Measurements from ENCODE around the gene FRAT2. TPM values are rescaled to one million over a fixed set of nuclear protein-coding genes. Genes with fewer than 3 reads are reported as not detected.

Gene FRAT2, protein sequence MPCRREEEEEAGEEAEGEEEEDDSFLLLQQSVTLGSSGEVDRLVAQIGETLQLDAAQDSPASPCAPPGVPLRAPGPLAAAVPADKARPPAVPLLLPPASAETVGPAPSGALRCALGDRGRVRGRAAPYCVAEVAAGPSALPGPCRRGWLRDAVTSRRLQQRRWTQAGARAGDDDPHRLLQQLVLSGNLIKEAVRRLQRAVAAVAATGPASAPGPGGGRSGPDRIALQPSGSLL
- 10 to 100 TPM in 6 of 8 experiments, 1 to 10 TPM in 2; 6.4 to 14.9 (median 12.7) TPM for total RNA-seq

DNA sequence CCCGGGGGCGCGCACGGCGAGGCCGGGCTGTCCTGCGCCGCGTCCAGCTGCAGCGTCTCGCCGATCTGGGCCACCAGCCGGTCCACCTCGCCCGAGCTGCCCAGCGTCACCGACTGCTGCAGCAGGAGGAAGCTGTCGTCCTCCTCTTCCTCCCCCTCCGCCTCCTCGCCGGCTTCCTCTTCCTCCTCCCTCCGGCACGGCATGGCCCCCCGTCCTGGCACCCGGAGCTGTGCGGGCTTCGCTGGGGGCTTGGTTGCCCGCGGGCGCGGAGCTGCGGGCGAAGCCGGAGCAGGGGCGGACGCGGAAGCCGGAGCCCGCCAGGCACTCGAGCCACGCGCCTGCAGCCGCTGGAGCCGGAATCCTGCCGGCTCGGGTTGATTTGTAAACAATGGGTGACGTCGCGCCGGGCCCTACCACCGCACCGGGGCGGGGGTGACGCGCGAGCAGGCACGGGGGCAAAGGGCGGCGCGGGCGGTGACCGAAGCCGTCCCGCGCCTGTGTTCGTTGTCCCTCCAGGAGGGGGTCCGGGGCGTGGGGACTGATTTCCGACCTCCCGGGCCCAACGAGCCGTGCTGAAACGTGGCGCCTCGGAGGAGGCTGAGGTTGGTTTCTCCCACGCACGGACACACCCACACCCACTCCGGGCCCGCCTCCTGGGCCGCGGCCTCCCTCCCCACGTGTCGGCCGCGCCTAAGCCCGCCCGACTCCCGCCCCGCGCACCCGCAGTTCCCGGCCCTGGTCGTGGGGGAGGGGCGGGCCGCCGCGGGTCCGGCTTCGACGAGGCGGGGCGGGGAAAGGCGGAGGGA, at the start of gene FRAT2:
Gene FRAT2 (minus strand): TSS at position 360 of the 806 bp plus-strand sequence. CDS start 157 bp downstream, at position 203.
- WGBS, 10 experiments, result 0% methylated on average over 10 of the region's 103 CpGs; no CpG with 5 or more reads in 9 of the 10 experiments
- in situ Hi-C loops (cut with MboI; ENCODE audit: low pct_unique_long_range_greater_than_20kb in 2 of 9, low sequenced_read_pairs in 9 of 9, unreplicated experiment in 9 of 9), result no loop called here
- peak within 1 kb of the TSS; percentile 90 to 95 for H3K27ac ChIP-seq
- peak; percentile 72 to 87 (median 82) for ATAC-seq (replicated peaks in 6 of 8)
- peaks cover 21 to 22% of the 10 kb centered on the region in 2 donors for H3K4me1 ChIP-seq (replicated peaks in 1 of 2)
- peak within 1 kb of the TSS; percentile 52 to 97 (median 90) for H3K4me3 ChIP-seq

DNA sequence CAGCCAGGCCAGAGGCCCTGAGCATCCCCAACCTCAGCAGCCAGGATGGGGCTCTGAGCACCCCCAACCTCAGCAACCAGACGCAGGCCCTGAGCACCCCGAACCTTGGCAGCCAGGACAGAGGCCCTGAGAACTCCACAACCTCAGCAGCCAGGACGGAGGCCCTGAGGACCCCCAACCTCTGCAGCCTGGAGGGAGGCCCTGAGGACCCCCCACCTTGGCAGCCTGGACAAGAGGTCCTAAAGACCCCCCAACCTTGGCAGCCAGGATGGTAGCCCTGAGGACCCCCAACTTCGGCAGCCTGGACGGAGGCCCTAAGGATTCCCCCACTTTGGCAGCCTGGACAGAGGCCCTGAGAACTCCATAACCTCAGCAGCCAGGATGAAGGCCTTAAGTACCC, 49.6 kb upstream of the FRAT2 start:
- in situ Hi-C loops (cut with MboI; ENCODE audit: low pct_unique_long_range_greater_than_20kb in 2 of 9, low sequenced_read_pairs in 9 of 9, unreplicated experiment in 9 of 9), result no loop called here
- ATAC-seq (replicated peaks in 6 of 8), result no peak
- 100% methylated on average over 1 of the region's 5 CpGs; no CpG with 5 or more reads in 9 of the 10 experiments for WGBS, 10 experiments
- no peaks in the 10 kb centered on the region for H3K4me1 ChIP-seq (replicated peaks in 1 of 2)
- no peak overlapping the region for H3K27ac ChIP-seq
- H3K4me3 ChIP-seq, result no peak overlapping the region

DNA sequence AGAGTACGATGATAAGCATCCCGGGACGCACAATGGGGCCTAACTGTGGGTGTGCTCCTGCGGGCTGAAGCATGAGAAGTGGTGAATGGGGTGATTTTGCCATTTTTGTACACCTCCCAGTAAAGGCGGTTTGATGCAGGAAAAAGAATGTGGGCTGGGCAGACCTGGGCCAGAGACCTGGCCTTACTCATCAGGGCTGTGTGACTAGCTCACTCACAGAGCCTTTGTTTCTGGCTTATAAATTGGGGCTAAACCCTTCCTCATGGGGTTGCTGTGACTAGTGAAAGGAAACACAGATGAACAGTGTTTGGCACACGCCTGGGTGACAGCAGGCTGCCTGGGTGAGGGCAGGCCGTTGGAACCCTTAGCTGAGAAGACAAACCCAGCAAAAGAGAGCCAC, 48.6 kb upstream of the FRAT2 start:
- 78 to 100% (median 91%) methylated on average over 1 to 7 of the region's 7 CpGs; no CpG with 5 or more reads in 5 of the 10 experiments for WGBS, 10 experiments
- H3K4me3 ChIP-seq, result no peak overlapping the region
- ATAC-seq (replicated peaks in 6 of 8), result no peak
- H3K27ac ChIP-seq, result no peak overlapping the region
- in situ Hi-C loops (cut with MboI; ENCODE audit: low pct_unique_long_range_greater_than_20kb in 2 of 9, low sequenced_read_pairs in 9 of 9, unreplicated experiment in 9 of 9), result no loop called here
- no peaks in the 10 kb centered on the region for H3K4me1 ChIP-seq (replicated peaks in 1 of 2)

DNA sequence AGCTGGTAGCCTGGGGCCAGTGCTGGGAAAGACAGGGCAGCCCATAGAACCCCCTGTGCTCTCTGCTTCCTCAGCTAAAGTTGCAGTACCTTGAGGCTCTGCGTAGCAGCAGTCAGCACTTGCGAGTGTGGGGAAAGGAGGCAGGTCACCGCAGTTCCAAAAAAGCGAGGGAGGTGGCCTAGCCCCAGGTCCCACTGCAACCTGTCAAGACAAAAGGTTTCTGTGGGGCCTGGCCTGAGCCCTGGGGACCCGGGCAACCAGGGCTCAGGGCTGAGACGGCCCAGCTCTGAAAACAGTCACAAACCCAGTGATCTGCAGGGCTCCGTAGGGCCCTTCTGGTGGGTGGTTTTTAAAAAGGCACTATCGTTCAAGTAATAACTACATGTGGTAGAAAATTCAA, 47.1 kb upstream of the FRAT2 start:
- Histone ChIP-seq H3K27ac (no peak overlapping the region), H3K4me3 (no peak overlapping the region), H3K4me1 (replicated peaks in 1 of 2) (no peaks in the 10 kb centered on the region)
- WGBS, 10 experiments, result 84 to 97% (median 94%) methylated on average over 4 to 6 of the region's 8 CpGs; no CpG with 5 or more reads in 6 of the 10 experiments
- in situ Hi-C loops (cut with MboI; ENCODE audit: low pct_unique_long_range_greater_than_20kb in 2 of 9, low sequenced_read_pairs in 9 of 9, unreplicated experiment in 9 of 9), result no loop called here
- no peak for ATAC-seq (replicated peaks in 6 of 8)

DNA sequence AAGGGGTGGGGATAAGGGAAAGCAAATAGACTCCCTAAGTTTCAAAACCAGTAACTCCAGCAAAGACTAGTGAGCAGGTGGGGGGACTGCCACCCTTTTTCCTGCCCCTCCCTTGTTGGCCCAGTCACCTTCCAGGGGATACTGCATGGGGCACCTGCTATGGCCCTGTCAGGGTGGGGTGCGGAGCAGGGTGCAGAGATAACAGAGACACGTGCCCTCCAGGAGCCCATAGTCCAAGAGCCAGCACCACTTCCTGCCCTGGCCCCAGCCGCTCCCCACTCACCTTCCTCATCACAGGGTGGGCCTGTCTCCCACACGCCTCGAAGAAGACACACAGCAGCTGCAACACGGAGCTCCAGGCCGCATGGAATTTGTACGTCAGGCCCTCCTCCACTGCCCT, 46.0 kb upstream of the FRAT2 start:
- Histone ChIP-seq H3K4me3 (no peak overlapping the region), H3K4me1 (replicated peaks in 1 of 2) (no peaks in the 10 kb centered on the region), H3K27ac (no peak overlapping the region)
- peak in 1 of 8 experiments; percentile 6 for ATAC-seq (replicated peaks in 6 of 8)
- 100% methylated on average over 2 of the region's 8 CpGs; no CpG with 5 or more reads in 9 of the 10 experiments for WGBS, 10 experiments
- in situ Hi-C loops (cut with MboI; ENCODE audit: low pct_unique_long_range_greater_than_20kb in 2 of 9, low sequenced_read_pairs in 9 of 9, unreplicated experiment in 9 of 9), result no loop called here

DNA sequence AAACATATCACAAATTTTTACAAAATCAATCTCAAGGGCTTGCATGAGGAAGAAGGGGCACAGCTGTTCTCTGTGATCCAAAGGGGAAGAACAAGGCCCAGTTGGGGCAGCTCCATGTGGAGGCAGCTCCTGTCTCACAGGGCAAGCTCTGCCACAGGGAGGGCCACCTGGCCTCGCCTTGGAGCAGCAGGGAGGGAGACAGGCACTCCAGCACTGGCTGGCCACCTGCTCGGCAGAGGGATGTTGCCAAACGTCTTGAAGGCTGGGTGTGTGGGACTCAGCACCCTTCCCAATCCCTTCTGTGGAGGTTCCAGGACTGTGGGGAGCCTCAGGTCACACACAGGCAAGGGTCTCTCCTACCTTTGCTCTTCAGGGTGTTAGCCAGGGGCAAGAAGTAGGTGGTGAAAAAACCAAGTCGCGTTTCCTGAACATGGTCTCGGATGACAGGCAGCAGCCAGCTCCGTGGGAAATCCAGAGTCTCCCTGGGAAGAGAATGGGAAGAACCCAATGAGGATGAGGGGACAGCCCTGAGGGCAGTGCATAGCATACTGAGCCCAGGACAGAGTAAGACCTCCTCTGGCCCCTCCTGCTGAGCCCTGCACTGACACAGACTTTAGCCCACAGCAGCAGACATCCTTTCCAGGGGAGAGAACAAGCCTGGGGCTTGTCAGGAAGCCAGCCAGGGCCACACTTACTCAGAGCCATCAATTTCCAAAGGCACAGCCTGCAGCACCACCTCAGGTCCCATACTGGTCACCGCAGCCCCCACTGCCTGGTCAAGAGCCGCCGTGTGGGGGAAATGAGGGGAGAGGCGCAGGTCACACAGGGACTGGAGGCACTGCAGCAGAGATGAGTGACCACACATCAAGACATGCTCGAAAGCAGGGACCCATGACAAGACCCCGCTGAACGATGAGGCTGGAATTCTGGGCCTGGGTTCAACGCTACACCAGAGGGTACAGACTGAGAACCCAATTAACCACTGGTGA, 44.7 kb upstream of the FRAT2 start:
- no peak for ATAC-seq (replicated peaks in 6 of 8)
- H3K27ac ChIP-seq, result no peak overlapping the region

DNA sequence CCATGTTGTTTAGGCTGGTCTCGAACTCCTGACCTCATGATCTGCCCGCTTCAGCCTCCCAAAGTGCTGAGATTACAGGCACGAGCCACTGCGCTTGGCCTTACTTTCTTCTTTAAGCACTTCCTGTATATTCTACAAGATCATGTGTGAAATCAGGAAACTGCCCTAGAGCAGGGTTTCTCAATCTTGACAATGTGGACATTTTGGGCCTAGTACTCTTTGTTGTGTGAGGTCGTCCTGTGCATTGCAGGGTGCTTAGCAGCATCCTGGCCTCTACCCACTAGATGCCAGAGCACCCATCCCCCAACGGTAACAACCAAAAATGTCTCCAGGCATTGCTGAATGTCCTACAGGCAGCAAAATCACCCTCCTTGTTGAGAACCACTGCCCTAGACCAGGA, 41.9 kb upstream of the FRAT2 start:
- 67 to 100% (median 88%) methylated on average over 1 to 3 of the region's 6 CpGs; no CpG with 5 or more reads in 4 of the 10 experiments for WGBS, 10 experiments
- Histone ChIP-seq H3K4me1 (replicated peaks in 1 of 2) (peaks cover 0 to 2% of the 10 kb centered on the region in 2 donors), H3K4me3 (no peak overlapping the region), H3K27ac (no peak overlapping the region)
- in situ Hi-C loops (cut with MboI; ENCODE audit: low pct_unique_long_range_greater_than_20kb in 2 of 9, low sequenced_read_pairs in 9 of 9, unreplicated experiment in 9 of 9), result no loop called here
- ATAC-seq (replicated peaks in 6 of 8), result no peak

More for the DNA sequence above, 44.7 kb upstream of the FRAT2 start:
- in situ Hi-C loops (cut with MboI; ENCODE audit: low pct_unique_long_range_greater_than_20kb in 2 of 9, low sequenced_read_pairs in 9 of 9, unreplicated experiment in 9 of 9), result no loop called here
- Histone ChIP-seq H3K4me3 (no peak overlapping the region), H3K4me1 (replicated peaks in 1 of 2) (no peaks in the 10 kb centered on the region)
- WGBS, 10 experiments, result 58 to 90% (median 81%) methylated on average over 2 to 10 of the region's 15 CpGs; no CpG with 5 or more reads in 3 of the 10 experiments

DNA sequence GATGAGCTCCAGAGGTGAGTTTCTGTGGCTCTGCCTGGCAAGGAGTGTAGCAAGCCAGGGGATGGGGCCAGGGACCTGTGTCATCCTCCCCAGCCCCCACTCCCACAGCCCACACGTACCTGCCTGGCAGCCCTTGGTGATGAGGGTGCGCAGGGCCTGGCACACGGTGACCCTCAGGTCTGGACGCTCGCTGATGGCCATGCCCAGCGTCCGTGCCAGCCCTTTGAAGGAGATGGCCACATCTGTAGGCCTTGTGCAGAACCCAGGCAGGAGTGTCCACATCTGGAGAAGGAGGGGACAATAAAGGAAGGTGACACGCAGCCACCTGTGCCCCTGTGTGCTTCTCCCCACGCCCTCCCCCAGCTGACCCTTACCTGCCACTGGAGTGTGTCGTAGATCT, 38.9 kb upstream of the FRAT2 start:
- in situ Hi-C loops (cut with MboI; ENCODE audit: low pct_unique_long_range_greater_than_20kb in 2 of 9, low sequenced_read_pairs in 9 of 9, unreplicated experiment in 9 of 9), result no loop called here
- WGBS, 10 experiments, result 92 to 100% (median 100%) methylated on average over 1 to 8 of the region's 10 CpGs; no CpG with 5 or more reads in 7 of the 10 experiments
- no peak for ATAC-seq (replicated peaks in 6 of 8)
- H3K4me1 ChIP-seq (replicated peaks in 1 of 2), result peaks cover 0 to 3% of the 10 kb centered on the region in 2 donors
- no peak overlapping the region for H3K4me3 ChIP-seq
- H3K27ac ChIP-seq, result no peak overlapping the region

DNA sequence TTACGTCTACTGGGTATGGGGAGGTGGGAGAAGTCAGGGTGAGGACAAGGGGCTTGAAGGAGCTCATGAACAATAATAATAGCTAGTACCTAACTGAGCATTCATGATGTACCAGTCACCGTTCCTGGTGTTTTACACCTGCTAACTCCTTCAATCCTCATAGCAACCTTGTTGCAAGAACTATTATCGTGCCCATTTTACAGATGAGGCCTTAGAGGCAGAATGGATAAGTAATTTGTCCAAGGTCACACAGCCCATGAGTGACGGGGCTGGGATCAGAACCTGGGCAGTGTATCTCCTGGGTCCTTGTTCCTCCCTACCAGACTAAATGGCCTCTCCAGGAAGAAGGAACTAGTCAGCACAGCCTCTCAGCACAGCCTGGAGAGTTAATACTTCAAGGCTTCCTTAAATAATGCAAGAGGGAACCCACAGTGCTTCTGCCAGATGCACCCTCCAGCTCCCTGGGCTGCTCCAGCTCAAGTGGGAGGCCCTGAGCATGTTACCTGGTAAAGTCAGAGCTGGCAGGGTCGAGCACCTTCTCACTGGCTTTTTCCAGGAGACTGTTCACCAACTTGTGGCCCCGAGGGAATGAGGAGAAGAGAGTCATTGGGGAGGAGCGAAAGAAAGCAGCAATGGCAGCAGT, 37.8 kb upstream of the FRAT2 start:
- H3K4me3 ChIP-seq, result no peak overlapping the region
- H3K4me1 ChIP-seq (replicated peaks in 1 of 2), result peaks cover 0 to 3% of the 10 kb centered on the region in 2 donors
- ATAC-seq (replicated peaks in 6 of 8), result no peak
- 80 to 100% (median 100%) methylated on average over 1 to 3 of the region's 7 CpGs; no CpG with 5 or more reads in 4 of the 10 experiments for WGBS, 10 experiments
- in situ Hi-C loops (cut with MboI; ENCODE audit: low pct_unique_long_range_greater_than_20kb in 2 of 9, low sequenced_read_pairs in 9 of 9, unreplicated experiment in 9 of 9), result no loop called here
- peak overlapping the region; percentile 69 to 83 for H3K27ac ChIP-seq

DNA sequence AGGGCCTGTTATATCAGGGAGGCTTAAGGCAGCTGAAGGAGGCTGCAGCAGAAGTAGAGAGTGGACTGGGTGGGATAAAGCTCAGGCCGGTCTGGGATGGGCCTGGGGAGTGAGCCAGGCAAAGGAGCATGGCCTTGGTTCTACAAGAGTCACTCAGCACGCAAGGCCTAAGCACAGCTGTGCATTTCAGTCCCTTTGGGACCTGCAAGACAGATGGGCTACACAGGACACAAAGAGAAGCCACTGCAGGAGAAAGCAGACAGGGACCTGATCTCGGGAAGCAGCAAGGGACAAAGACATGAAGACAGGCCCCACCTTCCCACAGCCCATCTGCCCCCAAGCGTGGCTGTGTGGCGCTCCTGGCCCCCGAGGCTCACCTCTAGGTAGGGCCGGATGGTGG, 37.2 kb upstream of the FRAT2 start:
- ATAC-seq (replicated peaks in 6 of 8), result peak in 1 of 8 experiments; percentile 27
- in situ Hi-C loops (cut with MboI; ENCODE audit: low pct_unique_long_range_greater_than_20kb in 2 of 9, low sequenced_read_pairs in 9 of 9, unreplicated experiment in 9 of 9), result no loop called here
- 67 to 100% (median 86%) methylated on average over 1 to 3 of the region's 7 CpGs; no CpG with 5 or more reads in 5 of the 10 experiments for WGBS, 10 experiments
- Histone ChIP-seq H3K27ac (peak overlapping the region; percentile 69 to 83), H3K4me1 (replicated peaks in 1 of 2) (peaks cover 0 to 3% of the 10 kb centered on the region in 2 donors), H3K4me3 (no peak overlapping the region)

DNA sequence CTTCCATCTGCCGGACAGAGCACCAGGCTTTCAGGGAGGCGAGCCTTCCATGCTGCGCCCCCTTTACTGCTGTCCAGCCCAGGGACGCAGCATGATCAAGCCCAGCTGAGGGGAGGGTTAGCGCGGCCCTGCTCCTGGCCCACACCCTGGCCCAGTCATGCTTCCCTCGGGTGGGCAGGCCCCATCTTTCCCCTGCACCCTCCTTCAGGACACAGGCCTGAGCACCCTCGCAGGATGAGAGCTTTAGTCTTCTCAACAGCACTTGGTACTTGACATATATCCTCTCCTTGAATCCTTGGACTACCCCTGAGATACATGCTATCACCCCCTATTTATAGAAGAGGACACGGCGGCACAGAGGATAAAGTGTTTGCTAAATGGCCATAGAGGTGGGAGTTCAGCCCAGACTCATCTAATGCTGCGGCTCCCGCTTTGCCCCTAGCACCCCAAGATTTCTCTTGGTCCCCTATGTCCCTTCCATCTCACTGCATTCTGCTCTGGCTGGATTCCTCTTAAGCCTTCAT, 32.7 kb upstream of the FRAT2 start:
- Histone ChIP-seq H3K4me1 (replicated peaks in 1 of 2) (peaks cover 0 to 3% of the 10 kb centered on the region in 2 donors), H3K4me3 (no peak overlapping the region), H3K27ac (no peak overlapping the region)
- WGBS, 10 experiments, result 78 to 100% (median 91%) methylated on average over 2 to 5 of the region's 12 CpGs; no CpG with 5 or more reads in 7 of the 10 experiments
- in situ Hi-C loops (cut with MboI; ENCODE audit: low pct_unique_long_range_greater_than_20kb in 2 of 9, low sequenced_read_pairs in 9 of 9, unreplicated experiment in 9 of 9), result no loop called here
- ATAC-seq (replicated peaks in 6 of 8), result no peak

DNA sequence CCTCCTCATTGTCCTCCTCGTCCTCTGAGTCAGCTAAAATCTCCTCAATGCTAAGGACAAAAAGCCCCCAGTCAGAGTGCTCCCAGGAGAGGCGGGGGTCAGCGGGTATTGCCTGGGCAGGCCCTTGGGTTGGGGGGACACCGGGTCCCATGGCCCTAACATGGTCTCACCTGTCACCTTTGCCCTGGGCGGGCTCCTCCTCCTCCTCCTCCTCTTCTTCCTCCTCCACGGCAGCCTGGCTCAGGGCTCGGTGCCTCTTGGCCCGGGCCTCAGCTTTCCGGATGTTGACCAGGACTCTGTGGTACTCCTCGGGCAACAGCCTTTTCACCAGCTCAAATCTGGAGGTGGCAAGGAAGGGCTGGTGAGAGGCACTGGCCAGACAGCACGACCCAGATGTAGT, 32.0 kb upstream of the FRAT2 start:
- H3K4me1 ChIP-seq (replicated peaks in 1 of 2), result peaks cover 0 to 2% of the 10 kb centered on the region in 2 donors
- ATAC-seq (replicated peaks in 6 of 8), result no peak
- WGBS, 10 experiments, result 100% methylated on average over 1 to 3 of the region's 11 CpGs; no CpG with 5 or more reads in 8 of the 10 experiments
- H3K27ac ChIP-seq, result no peak overlapping the region
- no peak overlapping the region for H3K4me3 ChIP-seq
- in situ Hi-C loops (cut with MboI; ENCODE audit: low pct_unique_long_range_greater_than_20kb in 2 of 9, low sequenced_read_pairs in 9 of 9, unreplicated experiment in 9 of 9), result no loop called here
